Measurements from ENCODE around the gene ATP7B. TPM values are rescaled to one million over a fixed set of nuclear protein-coding genes. Genes with fewer than 3 reads are reported as not detected.

Gene ATP7B
- total RNA-seq, result 13.1 TPM

GRCh38 chr13:52010890-52011631 lies at the start of gene ATP7B:
Gene ATP7B (minus strand): TSS chr13:52011450. CDS start chr13:52011337, 113 bp downstream.

GRCh38 chr13:52024481-52024880 lies 13.2 kb upstream of the ATP7B start, which contains the start of gene UTP14C:
Gene UTP14C (plus strand): TSS chr13:52024691. CDS start chr13:52028805, 4,114 bp downstream.

GRCh38 chr13:52011632-52012511 lies 622 bp upstream of the ATP7B start, which contains the start of gene ALG11:
Gene ALG11 (plus strand): TSS chr13:52012398. CDS start chr13:52012419, 21 bp downstream.

Other genes starting within 250 kb of the ATP7B start
- gene DHRS12, start 207.3 kb downstream of the ATP7B start, total RNA-seq, result 7.4 TPM
- 3.9 TPM for gene TMEM272, start 166.3 kb downstream of the ATP7B start, total RNA-seq
- not detected for gene CCDC70, start 149.5 kb downstream of the ATP7B start, total RNA-seq
- 26.8 TPM for gene ALG11, start 948 bp upstream of the ATP7B start, total RNA-seq
- 32.8 TPM for gene UTP14C, start 13.2 kb upstream of the ATP7B start, total RNA-seq
- 4.8 TPM for gene NEK5, start 117.6 kb upstream of the ATP7B start, total RNA-seq
- 9.9 TPM for gene NEK3, start 148.1 kb upstream of the ATP7B start, total RNA-seq

Measured in diencephalon (tissue), 1 donor.